H1 (cell line): ENCODE results near the gene PCDHA7. TPM values are rescaled to one million over a fixed set of nuclear protein-coding genes. Genes with fewer than 3 reads are reported as not detected.
A peak's percentile ranks its signal among the peaks of the same experiment; 100 is the strongest.
"Not testable (repeated sequence)": the region's sequence is repeated elsewhere in the genome, so short reads cannot be mapped to it uniquely, and the experiment has no call there.

Experiments
- CTCF ChIA-PET: fragments of 300-600 bp; sonication (Branson Sonifier 250); formaldehyde crosslinking; loops from one replicate; lab custom pipeline; 2021; ENCODE audit not compliant: partially characterized antibody; lab: Charles Lee
- POLR2A ChIA-PET: fragments of 300-600 bp; sonication (Branson Sonifier 250); formaldehyde crosslinking; loops from one replicate; lab custom pipeline; 2021; ENCODE audit warnings: inconsistent platforms; ENCODE audit not compliant: partially characterized antibody; lab: Charles Lee
- DNase-seq, 2 experiments: peaks; one replicate each; pipeline versions ENCODE4 v3.0.0 to v3.0.0-alpha.2; 2010 to 2022; ENCODE audit warnings: low spot score in 2 of 2, low read depth in 1 of 2, mixed read lengths in 1 of 2
- FAIRE-seq: peaks from 2 replicates; lab custom pipeline; 2011; peaks lifted over from hg19 to GRCh38; lab: Jason Lieb, UNC
- H2AFZ ChIP-seq: 2 replicates; pipeline ENCODE4 v1.8.1; 2012; ENCODE audit warnings: low read length, inconsistent platforms
- H2AK5ac ChIP-seq: 2 replicates; pipeline ENCODE4 v1.6.1; 2013; ENCODE audit warnings: low read depth, low read length
- H2BK120ac ChIP-seq: replicated peaks from 2 replicates; pipeline ENCODE3; 2013; ENCODE audit warnings: low read depth, low read length, inconsistent platforms
- H2BK12ac ChIP-seq: 2 replicates; pipeline ENCODE4 v1.6.1; 2013; ENCODE audit warnings: low read depth, low read length
- H2BK15ac ChIP-seq: 2 replicates; pipeline ENCODE4 v1.6.1; 2013; ENCODE audit warnings: low read length
- H2BK20ac ChIP-seq: 2 replicates; pipeline ENCODE4 v1.6.1; 2013; ENCODE audit warnings: low read length
- H2BK5ac ChIP-seq: 2 replicates; pipeline ENCODE4 v1.6.1; 2013; ENCODE audit warnings: low read depth, low read length
- H3K14ac ChIP-seq: 2 replicates; pipeline ENCODE4 v1.6.1; 2013; ENCODE audit warnings: inconsistent platforms; ENCODE audit not compliant: insufficient read length
- H3K18ac ChIP-seq: 2 replicates; pipeline ENCODE4 v1.6.1; 2013; ENCODE audit warnings: low read length; ENCODE audit errors: extremely low read depth
- H3K23ac ChIP-seq: 2 replicates; pipeline ENCODE4 v1.6.1; 2013; ENCODE audit warnings: inconsistent platforms; ENCODE audit not compliant: insufficient read length
- H3K23me2 ChIP-seq: 2 replicates; pipeline ENCODE4 v1.6.1; 2013; ENCODE audit warnings: low read depth, low read length
- H3K27ac ChIP-seq: 2 replicates; pipeline ENCODE4 v1.6.1; 2011; ENCODE audit warnings: low read depth, low read length, inconsistent platforms
- H3K27me3 ChIP-seq, 4 experiments: replicated peaks in 1 of 4; 1 replicate in 1 of 4; 2 replicates in 3 of 4; pipeline versions ENCODE4 v1.6.1 to v1.8.1; 2011 to 2013; ENCODE audit warnings: low read length in 3 of 4, mild to moderate bottlenecking in 3 of 4, inconsistent platforms in 2 of 4, mixed read lengths in 2 of 4, moderate library complexity in 1 of 4; ENCODE audit not compliant: control insufficient read depth in 3 of 4, insufficient read depth in 3 of 4; ENCODE audit errors: extremely low read depth in 1 of 4
- H3K36me3 ChIP-seq, 4 experiments: 2 replicates each; pipeline versions ENCODE4 v1.6.1 to v1.8.1; 2011 to 2013; ENCODE audit warnings: mild to moderate bottlenecking in 4 of 4, low read length in 3 of 4, moderate library complexity in 2 of 4, control low read depth in 1 of 4, inconsistent platforms in 1 of 4; ENCODE audit not compliant: insufficient read depth in 4 of 4, control insufficient read depth in 2 of 4
- H3K4ac ChIP-seq: replicated peaks from 2 replicates; pipeline ENCODE3; 2013; ENCODE audit warnings: low read length, low read depth, mixed read lengths, inconsistent platforms; ENCODE audit not compliant: insufficient read length
- H3K4me1 ChIP-seq, 4 experiments: replicated peaks in 1 of 4; 1 replicate in 1 of 4; 2 replicates in 3 of 4; pipeline versions ENCODE4 v1.6.1 to v1.8.1; 2011 to 2013; ENCODE audit warnings: low read length in 3 of 4, inconsistent platforms in 2 of 4, mixed read lengths in 1 of 4; ENCODE audit not compliant: insufficient read depth in 4 of 4, control insufficient read depth in 3 of 4
- H3K4me2 ChIP-seq, 2 experiments: 2 replicates each; pipeline versions ENCODE4 v1.6.1 to v1.8.1; 2011 to 2013; ENCODE audit warnings: low read depth in 2 of 2, low read length in 2 of 2, control low read depth in 1 of 2, inconsistent platforms in 1 of 2, mild to moderate bottlenecking in 1 of 2; ENCODE audit not compliant: insufficient read depth in 1 of 2
- H3K4me3 ChIP-seq, 4 experiments: fragments of 200-600, 300-600 bp in 1 of 4; sonication (generic), shearing (Covaris generic), sonication (Bioruptor Twin) in 1 of 4; 2 replicates each; pipeline versions ENCODE4 v1.5.1 to v1.8.1; 2011 to 2016; ENCODE audit warnings: low read length in 4 of 4, low read depth in 3 of 4, control low read depth in 2 of 4, inconsistent platforms in 2 of 4, mild to moderate bottlenecking in 2 of 4, mixed read lengths in 1 of 4, moderate library complexity in 1 of 4; ENCODE audit not compliant: insufficient read depth in 2 of 4; ENCODE audit errors: extremely low read depth in 1 of 4
- H3K56ac ChIP-seq: replicated peaks from 2 replicates; pipeline ENCODE3; 2013; ENCODE audit warnings: low read depth, mild to moderate bottlenecking, mixed read lengths, low read length, inconsistent platforms; ENCODE audit not compliant: insufficient read length
- H3K79me1 ChIP-seq: 2 replicates; pipeline ENCODE4 v1.6.1; 2013; ENCODE audit warnings: low read depth, low read length, control low read depth
- H3K79me2 ChIP-seq, 2 experiments: 2 replicates each; pipeline versions ENCODE4 v1.6.1 to v1.8.1; 2012 to 2013; ENCODE audit warnings: low read length in 2 of 2, mild to moderate bottlenecking in 2 of 2, inconsistent platforms in 1 of 2; ENCODE audit not compliant: insufficient read depth in 2 of 2, control insufficient read depth in 1 of 2
- H3K9ac ChIP-seq, 4 experiments: replicated peaks in 1 of 4; 1 replicate in 1 of 4; 2 replicates in 3 of 4; pipeline versions ENCODE4 v1.6.1 to v1.8.1; 2011 to 2013; ENCODE audit warnings: low read depth in 3 of 4, low read length in 3 of 4, control low read depth in 2 of 4, mild to moderate bottlenecking in 2 of 4, moderate library complexity in 2 of 4, inconsistent platforms in 1 of 4; ENCODE audit errors: extremely low read depth in 1 of 4
- H3K9me3 ChIP-seq, 2 experiments: 2 replicates each; pipeline versions ENCODE4 v1.6.1 to v1.8.1; 2012 to 2013; ENCODE audit warnings: mild to moderate bottlenecking in 2 of 2, moderate library complexity in 2 of 2, control low read depth in 1 of 2, inconsistent platforms in 1 of 2, low read depth in 1 of 2, low read length in 1 of 2, mixed read lengths in 1 of 2; ENCODE audit not compliant: insufficient read depth in 2 of 2
- H4K20me1 ChIP-seq, 2 experiments: replicated peaks in 1 of 2; 2 replicates each; pipeline versions ENCODE3 to v1.8.1; 2011 to 2013; ENCODE audit warnings: inconsistent platforms in 2 of 2, low read length in 2 of 2, mild to moderate bottlenecking in 1 of 2; ENCODE audit not compliant: insufficient read depth in 2 of 2, control insufficient read depth in 1 of 2
- H4K5ac ChIP-seq: 2 replicates; pipeline ENCODE4 v1.6.1; 2013; ENCODE audit warnings: low read length, low read depth, mixed read lengths, inconsistent platforms; ENCODE audit not compliant: insufficient read length
- H4K8ac ChIP-seq: 2 replicates; pipeline ENCODE4 v1.8.0; 2013; ENCODE audit warnings: mild to moderate bottlenecking, moderate library complexity, low read length, inconsistent platforms; ENCODE audit not compliant: insufficient read depth; ENCODE audit errors: extremely low read depth
- H4K91ac ChIP-seq: replicated peaks from 2 replicates; pipeline ENCODE3; 2013; ENCODE audit warnings: low read length, mixed read lengths, inconsistent platforms; ENCODE audit not compliant: insufficient read length
- WGBS, 2 experiments: shearing (Covaris generic) in 1 of 2; methylation state at CpG; one replicate each; pipeline versions ENCODE4 v1.1.6 to v1.1.7; 2013 to 2015; ENCODE audit warnings: low lambda C conversion rate in 2 of 2, mixed read lengths in 2 of 2, inconsistent platforms in 1 of 2, low coverage in 1 of 2, missing lambda C conversion rate in 1 of 2; ENCODE audit not compliant: insufficient replicate concordance in 2 of 2, insufficient coverage in 1 of 2, insufficient read length in 1 of 2; ENCODE audit errors: extremely low coverage in 1 of 2, missing lambda C conversion rate in 1 of 2; 5-methylcytosine and 5-hydroxymethylcytosine counted together
- polyA plus RNA-seq, 7 experiments: library from polyadenylated mRNA; depleted of rRNA in 3 of 7; stranded (reverse) in 5 of 7; unstranded in 2 of 7; fragments of >200 nt in 5 of 7; fragments of 200-250 nt in 2 of 7; gene quantifications; 1 replicate in 5 of 7; 2 replicates in 1 of 7; 4 replicates in 1 of 7; pipeline versions ENCODE4 v1.2.1 to v1.2.3, GENCODE V29; 2011 to 2013; ENCODE audit warnings: missing spikeins in 2 of 7, mixed read lengths in 2 of 7
- total RNA-seq: library from RNA; stranded (reverse); fragmentation: NEBNext Ultra II Directional; extraction: Animal tissue kit (Norgen Biotek cat#: 25700); gene quantifications from 2 replicates; pipeline ENCODE4 v1.2.1, GENCODE V29; 2021

The PCDHA7 gene
- total and polyA plus RNA-seq, 2 of the 8 experiments (the other 6 are each of a cell fraction or from before 2014, with no cell fraction given): 0.86 to 1.6 TPM

- H2BK12ac ChIP-seq, H3K23ac ChIP-seq, H2BK120ac ChIP-seq, H2AK5ac ChIP-seq, H2AFZ ChIP-seq, H3K4ac ChIP-seq, H3K27ac ChIP-seq, H2BK15ac ChIP-seq, H3K18ac ChIP-seq, H3K56ac ChIP-seq, H3K9ac ChIP-seq, H3K27me3 ChIP-seq, H3K14ac ChIP-seq, H2BK20ac ChIP-seq, H3K4me1 ChIP-seq, H2BK5ac ChIP-seq, H4K5ac ChIP-seq, POLR2A ChIA-PET, H4K91ac ChIP-seq, H4K8ac ChIP-seq, H3K36me3 ChIP-seq, H3K79me2 ChIP-seq, H4K20me1 ChIP-seq, H3K23me2 ChIP-seq, H3K79me1 ChIP-seq: not testable (repeated sequence)
- CTCF ChIA-PET: interaction anchor here (1.1 to 2.2 kb wide), 7 partner anchors 8 to 217 kb away, joined by 3 to 6 read pairs (median 4); partner anchors contain the start of genes PCDHA11, PCDHA5 and PCDHB1
- Histone ChIP-seq H3K4me2 (peak overlapping the region in 1 of 2 experiments; percentile 59; a peak in 1 of 4 replicates), H3K9me3 (peaks cover 0 to 21% of the 10 kb centered on the region in 2 experiments; a peak in 2 of 4 replicates), H3K4me3 (peak overlapping the region in 1 of 4 experiments; percentile 59; a peak in 2 of 8 replicates)
- DNase-seq: peak in 1 of 2 experiments; percentile 59
- 86% methylated on average over 25 of the region's 38 CpGs; no CpG with 5 or more reads in 1 of the 2 experiments for WGBS, 2 experiments
- peak; percentile 62 for FAIRE-seq
These were observed 455 bp downstream of the PCDHA7 start for GRCh38 chr5:140834439-140835008.
